Fibroblast of pulmonary artery (primary cell): ENCODE results near the gene FFAR1.

ENCODE experiments used
- DNase-seq: peaks from one replicate; pipeline ENCODE4 v3.0.0-alpha.2; 2010; ENCODE audit warnings: low read depth
- H3K4me3 ChIP-seq: replicated peaks from 2 replicates; pipeline ENCODE4 v1.5.1; 2011; ENCODE audit warnings: low read depth, mild to moderate bottlenecking, control low read depth, low read length, moderate library complexity
- CTCF ChIP-seq: IDR thresholded peaks from 2 replicates; pipeline ENCODE4 v1.5.1; 2011; ENCODE audit warnings: mild to moderate bottlenecking, control low read depth, low read length, inconsistent platforms; ENCODE audit errors: missing control alignments

Gene FFAR1

GRCh38 chr19:35314858-35315470, 32.7 kb upstream of the FFAR1 start:
- no peak overlapping the region for H3K4me3 ChIP-seq
- TF ChIP-seq CTCF: no peak
- DNase-seq: no peak

GRCh38 chr19:35315883-35316282, 31.8 kb upstream of the FFAR1 start:
- no peak for DNase-seq
- no peak for TF ChIP-seq CTCF
- no peak overlapping the region for H3K4me3 ChIP-seq

- H3K4me3 ChIP-seq: no peak overlapping the region
- no peak for DNase-seq
- TF ChIP-seq CTCF: no peak
Measured at GRCh38 chr19:35316560-35316959, 31.1 kb upstream of the FFAR1 start.

GRCh38 chr19:35317464-35318043, 30.1 kb upstream of the FFAR1 start:
- no peak for DNase-seq
- H3K4me3 ChIP-seq: no peak overlapping the region
- no peak for TF ChIP-seq CTCF

- no peak for TF ChIP-seq CTCF
- DNase-seq: peak; percentile 76
- no peak overlapping the region for H3K4me3 ChIP-seq
Measured at GRCh38 chr19:35318679-35319448, 28.8 kb upstream of the FFAR1 start.

GRCh38 chr19:35320065-35320713, 27.5 kb upstream of the FFAR1 start:
- H3K4me3 ChIP-seq: no peak overlapping the region
- no peak for DNase-seq
- TF ChIP-seq CTCF: no peak
